ENCODE measurements around the gene PIK3R3.
A peak's percentile ranks its signal among the peaks of the same experiment; 100 is the strongest.
"Not testable (repeated sequence)": the region's sequence is repeated elsewhere in the genome, so short reads cannot be mapped to it uniquely, and the experiment has no call there.

PIK3R3 gene

GRCh38 chr1:46064708-46065107 lies 67.7 kb downstream of the PIK3R3 start:
- no peak for TF ChIP-seq CTCF (IDR thresholded peaks at IDR 0.05; ENCODE audit: borderline replicate concordance, control extremely low read depth, extremely low read depth, insufficient read depth, missing control alignments)
- DNase-seq (ENCODE audit: low spot score) = no peak
- in situ Hi-C loops (cut with MboI; ENCODE audit: low sequenced_read_pairs, unreplicated experiment) = no loop called here

- no peak for TF ChIP-seq CTCF (IDR thresholded peaks at IDR 0.05; ENCODE audit: borderline replicate concordance, control extremely low read depth, extremely low read depth, insufficient read depth, missing control alignments)
- DNase-seq (ENCODE audit: low spot score) = peak; percentile 38
- in situ Hi-C loops (cut with MboI; ENCODE audit: low sequenced_read_pairs, unreplicated experiment) = no loop called here
Observed at GRCh38 chr1:46062651-46063319, 69.6 kb downstream of the PIK3R3 start.

- no peak for DNase-seq (ENCODE audit: low spot score)
- TF ChIP-seq CTCF (IDR thresholded peaks at IDR 0.05; ENCODE audit: borderline replicate concordance, control extremely low read depth, extremely low read depth, insufficient read depth, missing control alignments) = no peak
- in situ Hi-C loops (cut with MboI; ENCODE audit: low sequenced_read_pairs, unreplicated experiment) = no loop called here
Observed at GRCh38 chr1:46061146-46061545, 71.3 kb downstream of the PIK3R3 start.

GRCh38 chr1:46058936-46059335 lies 73.5 kb downstream of the PIK3R3 start:
- in situ Hi-C loops (cut with MboI; ENCODE audit: low sequenced_read_pairs, unreplicated experiment) = no loop called here
- TF ChIP-seq CTCF (IDR thresholded peaks at IDR 0.05; ENCODE audit: borderline replicate concordance, control extremely low read depth, extremely low read depth, insufficient read depth, missing control alignments) = no peak
- DNase-seq (ENCODE audit: low spot score) = no peak

- in situ Hi-C loops (cut with MboI; ENCODE audit: low sequenced_read_pairs, unreplicated experiment) = no loop called here
- no peak for TF ChIP-seq CTCF (IDR thresholded peaks at IDR 0.05; ENCODE audit: borderline replicate concordance, control extremely low read depth, extremely low read depth, insufficient read depth, missing control alignments)
- no peak for DNase-seq (ENCODE audit: low spot score)
Observed at GRCh38 chr1:46057781-46058180, 74.6 kb downstream of the PIK3R3 start.

GRCh38 chr1:46057215-46057614 lies 75.2 kb downstream of the PIK3R3 start:
- DNase-seq (ENCODE audit: low spot score); in situ Hi-C loops (cut with MboI; ENCODE audit: low sequenced_read_pairs, unreplicated experiment): not testable (repeated sequence)

GRCh38 chr1:46056325-46056724 lies 76.1 kb downstream of the PIK3R3 start:
- in situ Hi-C loops (cut with MboI; ENCODE audit: low sequenced_read_pairs, unreplicated experiment) = no loop called here
- DNase-seq (ENCODE audit: low spot score) = no peak
- TF ChIP-seq CTCF (IDR thresholded peaks at IDR 0.05; ENCODE audit: borderline replicate concordance, control extremely low read depth, extremely low read depth, insufficient read depth, missing control alignments) = no peak
